HUES48 (cell line): Measurements from ENCODE around the gene LRP1B.
A peak's percentile ranks its signal among the peaks of the same experiment; 100 is the strongest.

ENCODE experiments used
- H3K27ac ChIP-seq: one replicate; pipeline ENCODE4 v1.7.0; 2013; ENCODE audit warnings: low read depth, low read length, inconsistent platforms
- H3K27me3 ChIP-seq: 2 replicates; pipeline ENCODE4 v1.6.1; 2013; ENCODE audit warnings: mild to moderate bottlenecking, low read length; ENCODE audit not compliant: control insufficient read depth, insufficient read depth
- H3K36me3 ChIP-seq: 2 replicates; pipeline ENCODE4 v1.6.1; 2013; ENCODE audit warnings: low read length; ENCODE audit not compliant: control insufficient read depth, insufficient read depth
- H3K4me1 ChIP-seq: 2 replicates; pipeline ENCODE4 v1.6.1; 2013; ENCODE audit warnings: mild to moderate bottlenecking, low read length; ENCODE audit not compliant: control insufficient read depth, insufficient read depth
- H3K4me3 ChIP-seq: 2 replicates; pipeline ENCODE4 v1.5.1; 2013; ENCODE audit warnings: mild to moderate bottlenecking, low read depth, low read length
- H3K9ac ChIP-seq: 2 replicates; pipeline ENCODE4 v1.6.1; 2013; ENCODE audit warnings: mild to moderate bottlenecking, low read depth, low read length, moderate library complexity
- H3K9me3 ChIP-seq: 2 replicates; pipeline ENCODE4 v1.6.1; 2013; ENCODE audit warnings: low read length; ENCODE audit not compliant: control insufficient read depth, insufficient read depth

The LRP1B gene

DNA sequence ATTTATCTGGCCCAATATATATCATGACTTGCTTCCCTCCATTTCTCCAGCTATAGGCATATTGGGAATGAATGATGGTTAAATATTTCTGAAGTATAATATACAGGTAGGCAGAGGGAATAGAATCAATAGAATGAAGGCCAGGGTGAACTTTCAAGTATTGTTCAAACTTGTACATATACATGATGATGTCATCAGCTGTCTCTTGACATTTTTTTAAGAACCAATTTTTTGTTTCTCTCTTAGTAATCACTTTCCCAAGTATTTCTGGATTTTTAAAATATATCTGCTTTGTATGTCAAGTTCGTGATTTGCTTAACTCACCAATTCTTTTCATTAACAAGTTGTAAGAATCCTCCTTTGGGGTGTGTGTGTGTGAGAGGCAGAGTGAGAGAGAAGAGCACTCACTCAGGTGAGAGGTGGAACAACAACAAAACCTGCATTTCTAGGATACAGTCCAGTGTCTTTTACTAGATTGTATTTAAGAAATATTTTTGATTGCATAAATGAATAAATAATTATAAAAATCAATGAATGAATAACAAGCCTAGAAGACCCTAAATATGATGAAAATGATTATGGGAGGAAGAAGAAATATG, 1239.1 kb downstream of the LRP1B start:
- Histone ChIP-seq H3K27me3 (no peaks in the 10 kb centered on the region), H3K27ac (no peak overlapping the region), H3K36me3 (no peaks in the 10 kb centered on the region), H3K4me1 (peaks cover 18% of the 10 kb centered on the region), H3K9ac (no peak overlapping the region), H3K9me3 (no peaks in the 10 kb centered on the region), H3K4me3 (no peak overlapping the region)

DNA sequence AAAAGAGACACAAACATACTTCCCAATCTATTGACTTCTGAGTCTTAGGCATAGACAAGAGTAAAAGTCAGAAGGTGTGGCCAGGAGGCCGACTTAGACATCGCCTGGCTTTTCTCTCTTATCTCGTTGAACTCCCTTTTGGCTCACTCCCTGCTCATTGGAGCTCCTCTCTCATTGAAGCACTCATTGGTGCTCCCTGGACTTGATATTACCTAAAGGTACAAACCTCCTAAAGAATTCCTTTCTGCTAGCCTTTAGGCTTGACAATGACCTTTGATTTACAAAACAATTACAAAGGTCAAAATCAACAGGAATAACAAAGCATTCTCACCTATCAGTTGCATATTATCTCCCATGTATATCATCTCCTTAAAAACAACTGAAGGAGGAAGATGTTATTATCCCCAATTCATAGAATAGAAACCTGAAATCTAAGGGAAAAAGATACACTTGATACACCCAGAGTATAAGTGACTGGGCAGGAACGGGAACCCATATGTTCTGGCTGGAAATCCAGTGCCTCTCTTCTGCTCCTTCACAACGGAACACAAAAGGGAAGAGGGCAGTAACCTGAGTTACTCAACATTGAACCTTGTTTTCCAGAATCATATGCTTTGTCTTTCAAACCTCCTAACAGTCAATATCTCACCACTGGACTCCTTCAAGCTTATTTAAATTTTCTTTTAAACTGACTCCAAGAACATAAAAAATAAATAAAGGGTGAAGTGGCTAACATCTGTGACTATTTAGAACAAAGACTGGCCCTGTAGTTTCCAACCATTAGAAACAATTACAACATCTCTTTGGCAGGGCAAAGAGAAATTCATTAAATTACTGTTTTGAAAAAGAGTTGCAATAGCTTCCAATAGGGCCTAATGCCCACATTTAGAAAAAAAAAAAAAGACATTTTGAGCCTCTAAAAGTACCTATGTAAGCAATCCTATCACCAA, 1247.9 kb downstream of the LRP1B start:
- Histone ChIP-seq H3K27me3 (no peaks in the 10 kb centered on the region), H3K27ac (peak overlapping the region; percentile 26), H3K4me1 (peaks cover 24% of the 10 kb centered on the region), H3K9ac (no peak overlapping the region), H3K36me3 (no peaks in the 10 kb centered on the region), H3K9me3 (0 out of 2 replicates have a peak, but pooled peaks cover 4% of the 10 kb centered on the region), H3K4me3 (no peak overlapping the region)

DNA sequence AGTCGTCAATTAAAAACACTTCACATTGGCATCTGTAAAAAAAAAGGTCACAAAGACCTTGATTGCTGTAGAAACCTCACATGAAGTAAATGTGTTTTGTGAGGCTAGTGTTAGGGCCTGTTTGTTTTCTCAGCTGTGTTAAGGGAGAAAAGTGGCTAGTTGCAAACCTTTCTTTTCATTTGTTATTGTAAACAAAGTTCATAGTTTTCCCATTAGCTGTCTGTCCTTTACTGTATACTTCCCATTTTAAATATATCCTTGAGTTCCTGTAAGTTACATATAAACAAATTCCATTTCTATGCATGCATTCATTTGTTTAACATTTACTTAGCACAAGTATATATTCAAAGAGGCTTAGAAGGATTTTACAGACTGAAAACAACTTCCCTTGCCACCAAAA, 1250.2 kb downstream of the LRP1B start:
- H3K4me3 ChIP-seq: no peak overlapping the region
- peaks cover 24% of the 10 kb centered on the region for H3K4me1 ChIP-seq
- H3K9me3 ChIP-seq: peaks cover 17% of the 10 kb centered on the region; the same call in 1 of the 2 replicates
- no peaks in the 10 kb centered on the region for H3K27me3 ChIP-seq
- H3K27ac ChIP-seq: no peak overlapping the region
- no peaks in the 10 kb centered on the region for H3K36me3 ChIP-seq
- no peak overlapping the region for H3K9ac ChIP-seq

DNA sequence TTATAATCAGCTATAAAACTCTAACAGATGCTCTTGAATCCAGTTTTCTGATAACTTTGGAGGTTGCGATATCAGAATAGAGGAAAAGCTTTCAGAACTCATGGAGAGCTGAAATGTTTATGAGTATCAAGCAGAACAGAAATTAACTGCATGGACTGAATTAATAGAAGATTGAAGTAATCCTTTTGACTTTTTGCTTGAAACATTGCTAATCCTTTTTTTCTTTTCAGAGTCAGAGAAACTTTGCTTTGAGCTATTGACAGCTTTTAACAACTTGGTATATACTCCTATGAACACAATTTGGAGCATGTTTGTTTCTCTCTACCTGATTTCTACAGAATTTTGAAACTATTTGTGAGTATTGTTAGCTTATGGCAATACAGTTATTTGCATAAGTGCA, 1254.8 kb downstream of the LRP1B start:
- Histone ChIP-seq H3K4me1 (peaks cover 8% of the 10 kb centered on the region), H3K27ac (no peak overlapping the region), H3K9ac (no peak overlapping the region), H3K27me3 (no peaks in the 10 kb centered on the region), H3K4me3 (no peak overlapping the region), H3K9me3 (peaks cover 49% of the 10 kb centered on the region), H3K36me3 (no peaks in the 10 kb centered on the region)

DNA sequence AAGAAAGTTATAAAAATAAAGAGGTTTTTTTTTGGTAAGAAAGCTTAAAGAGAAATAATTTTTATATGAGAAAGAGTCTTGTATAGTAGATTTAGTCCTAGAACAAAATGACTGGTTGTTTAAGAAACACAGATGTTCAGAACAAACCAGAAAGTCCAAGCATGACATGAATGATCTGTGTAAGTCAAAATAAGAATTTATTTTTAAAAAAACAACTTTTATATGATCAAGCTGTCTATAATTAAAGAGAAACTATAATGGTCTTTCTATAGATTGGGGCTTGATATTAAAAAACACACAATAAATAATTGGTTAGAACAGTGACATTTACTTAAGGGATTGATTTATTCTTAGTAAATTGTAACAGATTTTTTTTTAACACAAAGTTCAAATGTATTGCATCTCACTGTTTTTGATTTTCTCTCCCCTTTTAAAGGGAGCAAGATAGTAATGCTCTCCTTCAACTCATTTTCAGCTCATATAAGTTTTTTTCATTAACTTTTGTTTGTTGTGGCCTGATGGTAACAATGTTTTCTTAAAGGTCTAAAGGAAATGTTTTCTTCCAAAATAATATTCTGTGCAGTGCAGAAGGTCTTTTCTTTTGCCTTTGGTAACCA, 1256.8 kb downstream of the LRP1B start:
- H3K27ac ChIP-seq: no peak overlapping the region
- peaks cover 56% of the 10 kb centered on the region for H3K9me3 ChIP-seq
- no peak overlapping the region for H3K4me3 ChIP-seq
- no peak overlapping the region for H3K9ac ChIP-seq
- no peaks in the 10 kb centered on the region for H3K4me1 ChIP-seq
- no peaks in the 10 kb centered on the region for H3K27me3 ChIP-seq
- H3K36me3 ChIP-seq: no peaks in the 10 kb centered on the region

DNA sequence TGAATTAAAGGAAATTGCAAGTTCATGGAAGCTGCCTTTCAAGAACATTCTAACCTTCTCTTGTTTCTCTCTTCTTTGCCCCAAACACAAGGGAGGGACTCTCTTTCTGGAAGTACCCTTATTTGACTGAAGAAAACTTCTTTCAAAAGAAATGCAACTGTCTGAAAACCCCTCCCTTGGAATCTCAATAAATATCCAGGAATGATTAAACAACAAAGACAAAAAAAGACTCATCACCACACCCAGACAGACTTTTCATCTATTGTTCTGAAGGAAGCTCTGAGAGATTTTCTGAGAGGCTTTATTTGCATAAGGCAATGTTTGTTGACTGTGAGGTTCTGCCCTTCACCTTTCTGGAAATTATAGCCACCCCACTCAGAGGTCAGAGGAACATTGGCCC, 1260.9 kb downstream of the LRP1B start:
- Histone ChIP-seq H3K4me3 (no peak overlapping the region), H3K27me3 (no peaks in the 10 kb centered on the region), H3K9ac (no peak overlapping the region), H3K36me3 (no peaks in the 10 kb centered on the region), H3K27ac (no peak overlapping the region), H3K9me3 (peaks cover 38% of the 10 kb centered on the region), H3K4me1 (no peaks in the 10 kb centered on the region)

DNA sequence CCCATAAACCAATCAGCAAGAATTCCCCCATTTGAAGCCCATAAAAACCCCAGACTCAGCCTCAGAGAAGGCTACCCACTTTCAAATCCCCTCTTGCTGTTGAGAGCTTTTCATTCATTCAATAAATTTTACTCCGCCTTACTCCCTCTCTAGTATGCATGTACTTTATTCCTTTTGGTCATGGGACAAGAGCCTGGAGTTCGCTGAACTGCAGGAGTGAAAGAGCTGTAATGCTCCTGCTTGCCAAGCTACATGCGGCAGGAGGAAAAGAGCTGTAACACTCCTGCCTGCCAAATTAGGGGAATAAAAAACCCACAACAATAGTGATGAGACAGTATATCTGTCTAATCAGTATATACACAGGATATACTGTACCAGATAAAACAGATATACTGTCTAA, 1261.7 kb downstream of the LRP1B start:
- Histone ChIP-seq H3K9ac (no peak overlapping the region), H3K4me3 (no peak overlapping the region), H3K27ac (no peak overlapping the region), H3K9me3 (peaks cover 30% of the 10 kb centered on the region), H3K4me1 (no peaks in the 10 kb centered on the region), H3K27me3 (no peaks in the 10 kb centered on the region), H3K36me3 (no peaks in the 10 kb centered on the region)

DNA sequence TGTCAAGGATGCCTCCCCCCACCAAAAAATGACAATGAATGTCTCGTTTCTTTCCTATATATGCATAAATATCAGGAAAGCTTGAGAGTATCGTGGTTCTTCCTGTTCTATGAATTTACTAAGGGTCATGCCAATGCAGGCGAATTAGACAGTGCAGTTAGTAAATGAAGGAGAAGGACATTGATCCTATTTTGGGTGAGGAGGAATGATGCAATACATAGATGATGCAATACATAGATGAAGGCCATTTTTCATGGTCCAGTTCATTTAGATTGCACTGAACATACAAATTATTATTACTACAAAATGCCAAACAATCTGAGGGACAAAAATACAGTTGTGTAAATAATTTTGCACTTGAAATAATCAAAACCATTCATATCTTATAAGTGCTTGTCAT, 1265.0 kb downstream of the LRP1B start:
- no peaks in the 10 kb centered on the region for H3K36me3 ChIP-seq
- 0 out of 2 replicates have a peak, but pooled peaks cover 3% of the 10 kb centered on the region for H3K4me1 ChIP-seq
- H3K4me3 ChIP-seq: no peak overlapping the region
- H3K9me3 ChIP-seq: peaks cover 10% of the 10 kb centered on the region; the same call in 1 of the 2 replicates
- no peak overlapping the region for H3K9ac ChIP-seq
- no peak overlapping the region for H3K27ac ChIP-seq
- no peaks in the 10 kb centered on the region for H3K27me3 ChIP-seq

DNA sequence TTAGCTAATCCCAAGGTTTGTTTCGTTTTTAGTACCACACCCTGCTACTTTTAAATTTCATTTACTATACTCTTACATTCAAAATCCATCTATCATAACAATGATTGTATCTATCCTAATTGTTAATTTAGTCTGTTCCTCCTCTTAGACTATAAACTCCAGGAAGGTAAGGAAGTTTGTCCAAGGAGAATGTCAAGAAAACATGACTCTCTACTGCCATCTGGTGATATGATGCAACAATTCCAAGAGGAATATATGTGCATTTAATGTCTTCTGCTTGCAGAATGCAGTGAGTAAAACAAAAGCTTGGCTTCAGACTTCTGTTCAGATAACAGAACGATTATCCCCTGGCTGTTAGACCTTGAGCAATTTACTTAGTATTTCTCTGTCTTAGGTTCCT, 1267.1 kb downstream of the LRP1B start:
- no peak overlapping the region for H3K27ac ChIP-seq

DNA sequence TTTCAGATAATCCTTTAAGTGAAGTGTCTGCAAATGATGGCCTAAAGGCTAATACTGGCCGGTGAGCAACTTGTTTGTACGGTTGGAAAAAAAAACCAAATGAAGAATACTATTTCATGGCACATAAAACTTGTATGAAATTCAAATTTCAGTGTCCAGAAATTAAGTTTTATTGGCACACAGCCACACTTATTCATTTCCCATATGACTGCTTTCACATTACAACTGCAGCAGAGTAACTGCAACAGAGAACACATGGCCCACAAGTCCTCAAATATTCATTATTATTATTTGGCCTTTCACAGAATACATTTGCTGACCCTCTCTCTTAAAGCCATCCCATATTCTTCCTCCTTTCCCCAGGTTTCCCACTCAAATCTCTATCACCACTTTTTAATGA, 1268.6 kb downstream of the LRP1B start:
- no peak overlapping the region for H3K9ac ChIP-seq
- H3K27me3 ChIP-seq: no peaks in the 10 kb centered on the region
- peaks cover 10% of the 10 kb centered on the region; the same call in 1 of the 2 replicates for H3K4me1 ChIP-seq
- no peak overlapping the region for H3K4me3 ChIP-seq
- no peaks in the 10 kb centered on the region for H3K36me3 ChIP-seq
- H3K27ac ChIP-seq: no peak overlapping the region
- no peaks in the 10 kb centered on the region; the same call in 1 of the 2 replicates for H3K9me3 ChIP-seq

More for the DNA sequence above, 1267.1 kb downstream of the LRP1B start:
- peaks cover 2% of the 10 kb centered on the region for H3K9me3 ChIP-seq
- no peak overlapping the region for H3K4me3 ChIP-seq
- H3K36me3 ChIP-seq: no peaks in the 10 kb centered on the region
- no peaks in the 10 kb centered on the region for H3K27me3 ChIP-seq
- H3K9ac ChIP-seq: no peak overlapping the region
- peaks cover 10% of the 10 kb centered on the region; the same call in 1 of the 2 replicates for H3K4me1 ChIP-seq

DNA sequence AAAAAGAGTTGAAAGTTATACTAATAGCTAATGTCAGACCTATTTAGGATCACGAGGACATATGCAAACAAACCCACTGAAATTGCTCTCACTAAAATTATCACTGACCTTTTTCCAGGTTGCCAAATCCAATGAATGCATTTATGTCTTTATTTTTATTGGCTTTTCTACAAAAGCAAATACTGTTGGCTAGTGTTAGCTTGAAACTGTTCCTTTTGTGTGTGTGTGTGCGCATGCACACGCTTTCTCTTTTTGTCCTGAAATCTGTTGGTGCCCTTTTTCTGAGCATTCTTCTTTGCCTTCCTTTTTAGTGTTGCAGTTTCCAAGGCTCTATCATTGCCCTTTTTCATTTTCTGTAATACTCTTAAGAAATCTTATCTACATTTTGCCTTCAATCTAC, 1269.2 kb downstream of the LRP1B start:
- H3K4me1 ChIP-seq: peaks cover 10% of the 10 kb centered on the region; the same call in 1 of the 2 replicates
- H3K9ac ChIP-seq: no peak overlapping the region
- H3K9me3 ChIP-seq: no peaks in the 10 kb centered on the region; the same call in 1 of the 2 replicates
- H3K27ac ChIP-seq: no peak overlapping the region
- no peaks in the 10 kb centered on the region for H3K27me3 ChIP-seq
- no peak overlapping the region for H3K4me3 ChIP-seq
- no peaks in the 10 kb centered on the region for H3K36me3 ChIP-seq
